GM12878 (cell line): ENCODE measurements around the gene ARHGDIA. TPM values are rescaled to one million over a fixed set of nuclear protein-coding genes. Genes with fewer than 3 reads are reported as not detected.

Experiments
- BMI1 ChIP-seq: fragments of 450-650 bp; IDR thresholded peaks from 2 replicates; pipeline ENCODE4 v1.6.1; 2016; ENCODE audit warnings: mild to moderate bottlenecking, moderate library complexity, borderline replicate concordance
- CUX1 ChIP-seq: IDR thresholded peaks from 2 replicates; pipeline ENCODE4 v1.6.1; 2012; ENCODE audit warnings: improper control_type of control experiment, low read depth, low read length; ENCODE audit not compliant: insufficient replicate concordance
- NBN ChIP-seq: fragments of 450-650 bp; IDR thresholded peaks from 2 replicates; pipeline ENCODE4 v1.6.1; 2016
- NKRF ChIP-seq: fragments of 450-650 bp; conservative IDR thresholded peaks from 2 replicates; pipeline ENCODE4 v1.6.1; 2017; ENCODE audit warnings: mild to moderate bottlenecking, moderate library complexity
- polyA plus RNA-seq, 11 experiments: library from polyadenylated mRNA; depleted of rRNA in 4 of 11; unstranded in 6 of 11; stranded (reverse) in 5 of 11; fragments of >200 nt; fragmentation: Nextera tagmentation in 4 of 11; fragmentation: Illumina TruSeq in 1 of 11; extraction: Ambion mirVana in 4 of 11; extraction: Trizol in 1 of 11; gene quantifications; 1 replicate in 1 of 11; 2 replicates in 10 of 11; pipeline versions ENCODE4 v1.2.1 to v1.2.3, GENCODE V29; 2011 to 2016; ENCODE audit warnings: inconsistent platforms in 2 of 11, missing spikeins in 2 of 11, low read depth in 1 of 11
- total RNA-seq, 4 experiments: library from RNA; depleted of rRNA in 3 of 4; stranded (reverse); fragments of >200 nt in 3 of 4; fragmentation: Illumina TruSeq in 1 of 4; extraction: Trizol in 1 of 4; gene quantifications; 2 replicates each; pipeline versions ENCODE4 v1.2.1 to v1.2.3, GENCODE V29; 2013 to 2021

ARHGDIA gene
- total and polyA plus RNA-seq, 10 of the 15 experiments (the other 5 are each of a cell fraction or from before 2014, with no cell fraction given): 17.9 to 552 (median 169) TPM

GRCh38 chr17:81822312-81822637 lies 48.9 kb downstream of the ARHGDIA start (continued):
- TF ChIP-seq NKRF: no peak
- TF ChIP-seq NBN: no peak
- TF ChIP-seq CUX1: no peak
- no peak for TF ChIP-seq BMI1
- TF ChIP-seq, all 136 proteins: peak for 0
